RWPE2 (cell line): ENCODE measurements around the gene GSTA4.
A peak's percentile ranks its signal among the peaks of the same experiment; 100 is the strongest.

Experiments
- ATAC-seq: fragments of 200-7000 bp; cut with Tn5 transposase; 3 replicates; pipeline ENCODE4 v1.9.1; 2021; ENCODE audit warnings: low read depth
- DNase-seq: peaks from one replicate; pipeline ENCODE4 v3.0.0-alpha.2; 2020; ENCODE audit warnings: low spot score
- H3K27ac ChIP-seq: fragments of 450-650 bp; 2 replicates; pipeline ENCODE4 v1.5.1; 2017; ENCODE audit warnings: mild to moderate bottlenecking; ENCODE audit not compliant: poor library complexity, severe bottlenecking
- H3K27me3 ChIP-seq: fragments of 250-450 bp; sonication (Bioruptor Pico); 2 replicates; pipeline ENCODE4 v1.5.1; 2021; ENCODE audit warnings: mild to moderate bottlenecking, moderate library complexity; ENCODE audit not compliant: insufficient read depth, poor library complexity, severe bottlenecking
- H3K36me3 ChIP-seq: fragments of 250-450 bp; sonication (Bioruptor Pico); 2 replicates; pipeline ENCODE4 v1.5.1; 2020; ENCODE audit warnings: low read depth, mild to moderate bottlenecking, moderate library complexity
- H3K4me1 ChIP-seq: fragments of 250-450 bp; sonication (Bioruptor Pico); 2 replicates; pipeline ENCODE4 v1.5.1; 2021; ENCODE audit warnings: mild to moderate bottlenecking, moderate library complexity; ENCODE audit not compliant: insufficient read depth, poor library complexity, severe bottlenecking
- H3K4me3 ChIP-seq: fragments of 250-450 bp; sonication (Bioruptor Pico); 2 replicates; pipeline ENCODE4 v1.5.1; 2021; ENCODE audit warnings: mild to moderate bottlenecking, moderate library complexity; ENCODE audit not compliant: severe bottlenecking
- H3K9me3 ChIP-seq: fragments of 250-450 bp; sonication (Bioruptor Pico); 2 replicates; pipeline ENCODE4 v1.5.1; 2021; ENCODE audit warnings: mild to moderate bottlenecking, moderate library complexity; ENCODE audit not compliant: severe bottlenecking
- CTCF ChIP-seq: fragments of 450-650 bp; IDR thresholded peaks from one replicate; pipeline ENCODE4 v1.5.1; 2017; ENCODE audit warnings: mild to moderate bottlenecking, moderate library complexity; ENCODE audit not compliant: poor library complexity, severe bottlenecking

Gene GSTA4

GRCh38 chr6:53032849-53033248 lies 37.8 kb upstream of the GSTA4 start:
- Histone ChIP-seq H3K27ac (no peak overlapping the region), H3K27me3 (no peaks in the 10 kb centered on the region), H3K4me3 (no peak overlapping the region), H3K9me3 (no peaks in the 10 kb centered on the region), H3K4me1 (no peaks in the 10 kb centered on the region), H3K36me3 (no peaks in the 10 kb centered on the region)
- no peak for DNase-seq
- TF ChIP-seq CTCF, result no peak
- no peak for ATAC-seq

- Histone ChIP-seq H3K9me3 (no peaks in the 10 kb centered on the region), H3K27me3 (no peaks in the 10 kb centered on the region), H3K27ac (no peak overlapping the region), H3K4me1 (no peaks in the 10 kb centered on the region), H3K4me3 (no peak overlapping the region), H3K36me3 (no peaks in the 10 kb centered on the region)
- DNase-seq (no peak), ATAC-seq (no peak)
- no peak for TF ChIP-seq CTCF
Observed at GRCh38 chr6:53031281-53031680, 36.2 kb upstream of the GSTA4 start.

GRCh38 chr6:53029761-53030160 lies 34.7 kb upstream of the GSTA4 start:
- no peaks in the 10 kb centered on the region for H3K9me3 ChIP-seq
- no peak for TF ChIP-seq CTCF
- ATAC-seq (no peak), DNase-seq (no peak)
- no peak overlapping the region for H3K27ac ChIP-seq
- H3K27me3 ChIP-seq, result no peaks in the 10 kb centered on the region
- no peaks in the 10 kb centered on the region for H3K36me3 ChIP-seq
- no peaks in the 10 kb centered on the region for H3K4me1 ChIP-seq
- H3K4me3 ChIP-seq, result no peak overlapping the region

- Histone ChIP-seq H3K4me3 (no peak overlapping the region), H3K9me3 (no peaks in the 10 kb centered on the region), H3K27me3 (no peaks in the 10 kb centered on the region), H3K27ac (no peak overlapping the region), H3K36me3 (no peaks in the 10 kb centered on the region), H3K4me1 (no peaks in the 10 kb centered on the region)
- peak; percentile 29; the same call in 1 of the 3 replicates for ATAC-seq
- TF ChIP-seq CTCF, result no peak
- no peak for DNase-seq
Observed at GRCh38 chr6:53029257-53029656, 34.2 kb upstream of the GSTA4 start.

- Histone ChIP-seq H3K36me3 (no peaks in the 10 kb centered on the region), H3K27ac (no peak overlapping the region), H3K4me1 (no peaks in the 10 kb centered on the region), H3K4me3 (no peak overlapping the region), H3K27me3 (no peaks in the 10 kb centered on the region), H3K9me3 (no peaks in the 10 kb centered on the region)
- ATAC-seq, result no peak
- TF ChIP-seq CTCF, result no peak
- no peak for DNase-seq
Observed at GRCh38 chr6:53028467-53028866, 33.4 kb upstream of the GSTA4 start.
